ENCODE results near the gene MYH13. TPM values are rescaled to one million over a fixed set of nuclear protein-coding genes. Genes with fewer than 3 reads are reported as not detected.

MYH13 gene
- total and polyA plus RNA-seq, 2 of the 13 experiments (the other 11 are each of a cell fraction or from before 2014, with no cell fraction given), result not detected

DNA sequence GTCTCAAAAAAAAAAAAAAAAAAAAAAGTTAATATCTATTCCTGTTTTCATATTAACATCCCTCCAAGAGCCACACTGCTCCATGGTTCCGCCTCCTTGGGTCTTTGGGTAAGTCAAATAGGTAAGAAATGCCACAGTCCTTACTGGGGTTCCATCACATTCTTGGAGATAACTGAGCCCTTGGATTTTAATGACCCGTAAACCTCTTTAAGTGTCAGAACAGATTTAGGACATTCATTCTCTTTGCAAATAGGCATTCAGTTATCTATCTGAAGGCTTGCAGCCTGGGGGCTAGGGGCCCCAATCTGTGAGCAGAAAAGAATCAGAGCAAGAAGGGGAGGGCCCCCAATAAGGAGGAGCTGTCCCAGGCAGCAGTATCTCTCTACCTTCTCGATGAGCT lies 28.0 kb downstream of the MYH13 start:
- POLR2A ChIA-PET, result no interaction called here
- CTCF ChIA-PET (ENCODE audit: low intra/inter-chr PET ratio, low total read pairs), result no interaction called here

More for the DNA sequence above, 28.0 kb downstream of the MYH13 start:
- FAIRE-seq (no peak), ATAC-seq (no peak), DNase-seq (ENCODE audit: low spot score) (no peak)
- Histone ChIP-seq H3K4me1 (ENCODE audit: insufficient read depth, low read length) (no peaks in the 10 kb centered on the region), H3K9ac (ENCODE audit: insufficient read depth, low read depth, low read length) (no peak overlapping the region), H3K4me2 (ENCODE audit: low read depth, low read length) (no peak overlapping the region), H4K20me1 (ENCODE audit: insufficient read depth, low read length) (no peaks in the 10 kb centered on the region), H3K79me2 (ENCODE audit: insufficient read depth, low read length) (no peaks in the 10 kb centered on the region), H3K27me3 (ENCODE audit: control insufficient read depth in 1 of 2, insufficient read depth in 2 of 2, low read length in 2 of 2) (no peaks in the 10 kb centered on the region), H3K4me3 (replicated peaks in 1 of 3; ENCODE audit: insufficient read depth in 1 of 3, low read depth in 2 of 3, low read length in 3 of 3) (no peak overlapping the region), H3K36me3 (replicated peaks in 1 of 2; ENCODE audit: control insufficient read depth in 1 of 2, insufficient read depth in 2 of 2, low read length in 2 of 2) (no peaks in the 10 kb centered on the region), H3K27ac (ENCODE audit: extremely low read length, insufficient read depth, low read length) (no peak overlapping the region), H2AFZ (ENCODE audit: low read length) (no peak overlapping the region), H3K9me3 (ENCODE audit: low read length) (no peaks in the 10 kb centered on the region)
- TF ChIP-seq ZBTB1 (CRISPR knock-in tag; IDR thresholded peaks at IDR 0.05; ENCODE audit: borderline replicate concordance) (no peak), HNF4G (IDR thresholded peaks at IDR 0.05; ENCODE audit: borderline replicate concordance, low read depth, low read length) (no peak), HNF4G (CRISPR knock-in tag; IDR thresholded peaks at IDR 0.05; ENCODE audit: borderline replicate concordance, low read depth) (no peak), ZBTB33 (CRISPR knock-in tag; IDR thresholded peaks at IDR 0.05) (no peak), KLF16 (CRISPR knock-in tag; IDR thresholded peaks at IDR 0.05) (no peak), ZNF451 (CRISPR knock-in tag; IDR thresholded peaks at IDR 0.05) (no peak), MBNL3 (CRISPR knock-in tag; conservative IDR thresholded peaks at IDR 0.05) (no peak), PLRG1 (conservative IDR thresholded peaks at IDR 0.05) (no peak), CBX2 (IDR thresholded peaks at IDR 0.05; ENCODE audit: low read depth, low read length) (no peak), CBX2 (CRISPR knock-in tag; IDR thresholded peaks at IDR 0.05; ENCODE audit: low read depth) (no peak), TCF7L2 (IDR thresholded peaks at IDR 0.05; ENCODE audit: low read depth, low read length) (no peak), ZSCAN20 (CRISPR knock-in tag; IDR thresholded peaks at IDR 0.05; ENCODE audit: borderline replicate concordance) (no peak), ZNF124 (CRISPR knock-in tag; IDR thresholded peaks at IDR 0.05) (no peak)
- in situ Hi-C loops (cut with HindIII; ENCODE audit: extremely low pct_ligation_motif_present, low pct_unique_long_range_greater_than_20kb), result no loop called here
- no TSS peak for BruUV-seq (replicated peaks)
- 40% methylated on average over 3 of the region's 3 CpGs for WGBS (ENCODE audit: low lambda C conversion rate)
- intact Hi-C loops (cut with micrococcal nuclease; ENCODE audit: unreplicated experiment), result no loop called here

Data from HepG2 (cell line).